ENCODE measurements around the gene ERFL.

Gene ERFL

GRCh38 chr19:41927497-41928192 is 604 bp downstream of the ERFL start:
- CTCF ChIA-PET: interaction anchor here (0.6 to 1.5 kb wide), 2 partner anchors 23 to 101 kb away, joined by 3 to 4 read pairs; no protein-coding TSS in a partner anchor
- POLR2A ChIA-PET: no interaction called here
- no peaks in the 10 kb centered on the region for H3K36me3 ChIP-seq (ENCODE audit: control insufficient read depth in 2 of 2, insufficient read depth in 1 of 2, low read length in 2 of 2)
- H3K4me3 ChIP-seq (ENCODE audit: low read depth, low read length): peak overlapping the region; percentile 27; the same call in 1 of the 2 replicates
- H3K4me1 ChIP-seq (ENCODE audit: control insufficient read depth, insufficient read depth, low read length): peaks cover 4% of the 10 kb centered on the region
- TF ChIP-seq YY2 (tag by site-specific recombination; IDR thresholded peaks at IDR 0.05) (no peak), WT1 (tag by site-specific recombination; IDR thresholded peaks at IDR 0.05) (no peak), PATZ1 (tag by site-specific recombination; IDR thresholded peaks at IDR 0.05) (no peak), ZBTB10 (tag by site-specific recombination; IDR thresholded peaks at IDR 0.05) (peak; percentile 66), ZNF837 (tag by site-specific recombination; IDR thresholded peaks at IDR 0.05) (no peak), ZNF169 (tag by site-specific recombination; IDR thresholded peaks at IDR 0.05) (no peak), SP3 (tag by site-specific recombination; IDR thresholded peaks at IDR 0.05) (peak; percentile 68), SP7 (tag by site-specific recombination; IDR thresholded peaks at IDR 0.05) (peak; percentile 45; the same call in 1 of the 2 replicates), KLF9 (tag by site-specific recombination; IDR thresholded peaks at IDR 0.05; ENCODE audit: low read depth) (peak; percentile 72), SP2 (tag by site-specific recombination; IDR thresholded peaks at IDR 0.05) (peak; percentile 69), GLIS1 (tag by site-specific recombination; IDR thresholded peaks at IDR 0.05) (peak; percentile 13; the same call in 1 of the 2 replicates), ZFHX2 (tag by site-specific recombination; conservative IDR thresholded peaks at IDR 0.05) (peak; percentile 92), ZNF16 (tag by site-specific recombination; IDR thresholded peaks at IDR 0.05; ENCODE audit: low read depth) (no peak), ZNF514 (tag by site-specific recombination; IDR thresholded peaks at IDR 0.05) (no peak), ZBTB26 (tag by site-specific recombination; optimal IDR thresholded peaks at IDR 0.05) (no peak), ZBTB49 (tag by site-specific recombination; IDR thresholded peaks at IDR 0.05; ENCODE audit: low read depth) (no peak), GLIS2 (tag by site-specific recombination; IDR thresholded peaks at IDR 0.05) (peak; percentile 49; the same call in 1 of the 2 replicates), ZNF366 (tag by site-specific recombination; conservative IDR thresholded peaks at IDR 0.05) (no peak), BCL11B (tag by site-specific recombination; IDR thresholded peaks at IDR 0.05; ENCODE audit: low read depth) (0 out of 2 replicates have a peak, but pooled peaks have one; percentile 43), EGR2 (tag by site-specific recombination; IDR thresholded peaks at IDR 0.05; ENCODE audit: low read depth) (peak; percentile 82)
- H3K27ac ChIP-seq (ENCODE audit: extremely low read depth, low read depth, low read length): no peak overlapping the region
- no peaks in the 10 kb centered on the region for H3K9me3 ChIP-seq (ENCODE audit: control insufficient read depth, insufficient read depth, low read depth, low read length)
